Ectodermal cell (in vitro differentiated cells): ENCODE data around the gene ARL6IP6. TPM values are rescaled to one million over a fixed set of nuclear protein-coding genes. Genes with fewer than 3 reads are reported as not detected.
A peak's percentile ranks its signal among the peaks of the same experiment; 100 is the strongest.

Experiments
- H3K27ac ChIP-seq: 2 replicates; pipeline ENCODE4 v1.7.0; 2013; ENCODE audit warnings: mild to moderate bottlenecking, low read depth, low read length; ENCODE audit not compliant: insufficient read depth, poor library complexity, severe bottlenecking
- H3K27me3 ChIP-seq: 2 replicates; pipeline ENCODE4 v1.7.0; 2013; ENCODE audit warnings: mild to moderate bottlenecking, low read length; ENCODE audit not compliant: insufficient read depth, control insufficient read depth, poor library complexity, severe bottlenecking
- H3K36me3 ChIP-seq: one replicate; pipeline ENCODE4 v1.7.0; 2013; ENCODE audit warnings: low read length; ENCODE audit not compliant: control insufficient read depth, insufficient read depth
- H3K4me1 ChIP-seq: one replicate; pipeline ENCODE4 v1.7.0; 2013; ENCODE audit warnings: low read length; ENCODE audit not compliant: control insufficient read depth, insufficient read depth
- H3K4me3 ChIP-seq: 2 replicates; pipeline ENCODE4 v1.7.0; 2013; ENCODE audit warnings: low read depth, low read length, control low read depth; ENCODE audit not compliant: insufficient read depth
- H3K9me3 ChIP-seq: 2 replicates; pipeline ENCODE4 v1.7.0; 2013; ENCODE audit warnings: mild to moderate bottlenecking, low read length, moderate library complexity; ENCODE audit not compliant: control insufficient read depth
- WGBS, 2 experiments: methylation state at CpG; one replicate each; pipeline ENCODE4 v1.1.7; 2013; ENCODE audit warnings: missing lambda C conversion rate in 2 of 2; 5-methylcytosine and 5-hydroxymethylcytosine counted together
- polyA plus RNA-seq, 4 experiments: library from polyadenylated mRNA; stranded (reverse); fragments of 50-300 nt; gene quantifications; one replicate each; pipeline ENCODE4 v1.2.3, GENCODE V29; 2013

Gene ARL6IP6
- polyA plus RNA-seq (2013, experiment 1 of 4), result 82.6 TPM
- polyA plus RNA-seq (2013, experiment 2 of 4), result 90.9 TPM
- 75.8 TPM for polyA plus RNA-seq (2013, experiment 3 of 4)
- 85.0 TPM for polyA plus RNA-seq (2013, experiment 4 of 4)

- peaks cover 5% of the 10 kb centered on the region for H3K36me3 ChIP-seq
- WGBS, 2 experiments, result 0% methylated on average over 87 of the region's 87 CpGs
- H3K27me3 ChIP-seq, result no peaks in the 10 kb centered on the region
These were observed at the start of gene ARL6IP6 for GRCh38 chr2:152718076-152718908. Gene ARL6IP6 (plus strand): TSS chr2:152718620. CDS start chr2:152718625, 5 bp downstream.

GRCh38 chr2:152674334-152674733 lies 44.1 kb upstream of the ARL6IP6 start:
- no peak overlapping the region for H3K27ac ChIP-seq
- 98 to 100% methylated on average over 2 to 4 of the region's 4 CpGs for WGBS, 2 experiments
- H3K36me3 ChIP-seq, result peaks cover 53% of the 10 kb centered on the region
- no peaks in the 10 kb centered on the region for H3K27me3 ChIP-seq
- H3K4me1 ChIP-seq, result no peaks in the 10 kb centered on the region
- no peak overlapping the region for H3K4me3 ChIP-seq
- no peaks in the 10 kb centered on the region for H3K9me3 ChIP-seq

More at GRCh38 chr2:152718076-152718908, at the start of gene ARL6IP6:
- Histone ChIP-seq H3K4me3 (peak within 1 kb of the TSS; percentile 91), H3K4me1 (peaks cover 10% of the 10 kb centered on the region), H3K9me3 (no peaks in the 10 kb centered on the region), H3K27ac (peak within 1 kb of the TSS; percentile 96)

- H3K4me3 ChIP-seq, result no peak overlapping the region
- no peak overlapping the region for H3K27ac ChIP-seq
- H3K27me3 ChIP-seq, result no peaks in the 10 kb centered on the region
- H3K9me3 ChIP-seq, result no peaks in the 10 kb centered on the region
- no peaks in the 10 kb centered on the region for H3K4me1 ChIP-seq
- H3K36me3 ChIP-seq, result peaks cover 45% of the 10 kb centered on the region
- 95 to 96% methylated on average over 2 to 3 of the region's 3 CpGs for WGBS, 2 experiments
These were observed 42.0 kb upstream of the ARL6IP6 start for GRCh38 chr2:152676461-152676860.

- Histone ChIP-seq H3K36me3 (peaks cover 39% of the 10 kb centered on the region), H3K4me3 (no peak overlapping the region), H3K27ac (no peak overlapping the region), H3K9me3 (no peaks in the 10 kb centered on the region), H3K4me1 (no peaks in the 10 kb centered on the region), H3K27me3 (no peaks in the 10 kb centered on the region)
- no CpG with 5 or more reads among the region's 2 CpGs for WGBS, 2 experiments
These were observed 39.6 kb upstream of the ARL6IP6 start for GRCh38 chr2:152678808-152679207.

GRCh38 chr2:152682663-152683062 lies 35.8 kb upstream of the ARL6IP6 start:
- Histone ChIP-seq H3K4me1 (no peaks in the 10 kb centered on the region), H3K27me3 (no peaks in the 10 kb centered on the region), H3K27ac (no peak overlapping the region), H3K9me3 (no peaks in the 10 kb centered on the region), H3K4me3 (no peak overlapping the region), H3K36me3 (peaks cover 28% of the 10 kb centered on the region)
- 82 to 83% methylated on average over 9 of the region's 9 CpGs for WGBS, 2 experiments

- Histone ChIP-seq H3K27me3 (no peaks in the 10 kb centered on the region), H3K4me1 (no peaks in the 10 kb centered on the region), H3K36me3 (peaks cover 31% of the 10 kb centered on the region), H3K27ac (no peak overlapping the region), H3K4me3 (no peak overlapping the region), H3K9me3 (no peaks in the 10 kb centered on the region)
These were observed 35.0 kb upstream of the ARL6IP6 start for GRCh38 chr2:152683400-152683799.

GRCh38 chr2:152686321-152686720 lies 32.1 kb upstream of the ARL6IP6 start:
- H3K4me1 ChIP-seq, result no peaks in the 10 kb centered on the region
- H3K27me3 ChIP-seq, result no peaks in the 10 kb centered on the region
- no peak overlapping the region for H3K27ac ChIP-seq
- peaks cover 25% of the 10 kb centered on the region for H3K36me3 ChIP-seq
- H3K4me3 ChIP-seq, result no peak overlapping the region
- no peaks in the 10 kb centered on the region for H3K9me3 ChIP-seq

- no peak overlapping the region for H3K4me3 ChIP-seq
- peaks cover 5% of the 10 kb centered on the region for H3K36me3 ChIP-seq
These were observed 25.4 kb upstream of the ARL6IP6 start for GRCh38 chr2:152693033-152693432.

GRCh38 chr2:152694161-152694661 lies 24.2 kb upstream of the ARL6IP6 start:
- 94 to 95% methylated on average over 7 to 8 of the region's 8 CpGs for WGBS, 2 experiments
- no peaks in the 10 kb centered on the region for H3K27me3 ChIP-seq
- H3K27ac ChIP-seq, result no peak overlapping the region

More at GRCh38 chr2:152693033-152693432, 25.4 kb upstream of the ARL6IP6 start:
- H3K4me1 ChIP-seq, result no peaks in the 10 kb centered on the region
- H3K9me3 ChIP-seq, result no peaks in the 10 kb centered on the region
- 98 to 100% methylated on average over 3 to 4 of the region's 4 CpGs for WGBS, 2 experiments
- H3K27me3 ChIP-seq, result no peaks in the 10 kb centered on the region
- H3K27ac ChIP-seq, result no peak overlapping the region

GRCh38 chr2:152695763-152696162 lies 22.7 kb upstream of the ARL6IP6 start:
- Histone ChIP-seq H3K4me1 (no peaks in the 10 kb centered on the region), H3K27ac (no peak overlapping the region), H3K4me3 (no peak overlapping the region), H3K9me3 (no peaks in the 10 kb centered on the region), H3K27me3 (no peaks in the 10 kb centered on the region), H3K36me3 (no peaks in the 10 kb centered on the region)
- WGBS, 2 experiments, result 93 to 100% methylated on average over 3 of the region's 3 CpGs

More at GRCh38 chr2:152694161-152694661, 24.2 kb upstream of the ARL6IP6 start:
- Histone ChIP-seq H3K4me3 (no peak overlapping the region), H3K9me3 (no peaks in the 10 kb centered on the region), H3K4me1 (no peaks in the 10 kb centered on the region), H3K36me3 (no peaks in the 10 kb centered on the region)
